ENCODE measurements around the gene SNX1.

- TF ChIP-seq ZNF274 (IDR thresholded peaks at IDR 0.05; ENCODE audit: low read depth, low read length) (no peak), YY1 (IDR thresholded peaks at IDR 0.05; ENCODE audit: insufficient read depth, insufficient read length) (no peak)
Observed at GRCh38 chr15:64153480-64154367, 57.9 kb downstream of the SNX1 start.
